Aorta (tissue), 5 donors: ENCODE results near the gene PRKAR2A. TPM values are rescaled to one million over a fixed set of nuclear protein-coding genes. Genes with fewer than 3 reads are reported as not detected.
"Not testable (repeated sequence)": the region's sequence is repeated elsewhere in the genome, so short reads cannot be mapped to it uniquely, and the experiment has no call there.

Experiments used
- ATAC-seq: fragments of 200-7000 bp; cut with Tn5 transposase; one replicate; pipeline ENCODE4 v1.9.1; 2022; ENCODE audit warnings: moderate library complexity; ENCODE audit not compliant: low FRiP score
- DNase-seq, 2 donors: peaks; one replicate each; pipeline ENCODE4 v3.0.0-alpha.2; 2020
- H3K27ac ChIP-seq, 2 donors: one replicate each; pipeline ENCODE4 v1.5.1; 2013; ENCODE audit warnings: low read length in 2 of 2, mild to moderate bottlenecking in 2 of 2, moderate library complexity in 2 of 2, control low read depth in 1 of 2, inconsistent platforms in 1 of 2, low read depth in 1 of 2
- H3K27me3 ChIP-seq, 2 donors: one replicate each; pipeline ENCODE4 v1.6.1; 2013; ENCODE audit warnings: control low read depth in 1 of 2, low read length in 1 of 2, mild to moderate bottlenecking in 1 of 2, moderate library complexity in 1 of 2; ENCODE audit not compliant: insufficient read depth in 2 of 2, control insufficient read depth in 1 of 2
- H3K36me3 ChIP-seq, 2 donors: one replicate each; pipeline ENCODE4 v1.6.1; 2013; ENCODE audit warnings: control low read depth in 1 of 2, low read length in 1 of 2, mild to moderate bottlenecking in 1 of 2; ENCODE audit not compliant: insufficient read depth in 2 of 2, control insufficient read depth in 1 of 2
- H3K4me1 ChIP-seq, 2 donors: one replicate each; pipeline ENCODE4 v1.6.1; 2013; ENCODE audit warnings: low read length in 2 of 2, control low read depth in 1 of 2, mild to moderate bottlenecking in 1 of 2, moderate library complexity in 1 of 2; ENCODE audit not compliant: insufficient read depth in 2 of 2, control insufficient read depth in 1 of 2
- H3K4me3 ChIP-seq, 2 donors: one replicate each; pipeline ENCODE4 v1.5.1; 2013; ENCODE audit warnings: low read length in 2 of 2, control low read depth in 1 of 2, mild to moderate bottlenecking in 1 of 2
- H3K9me3 ChIP-seq: one replicate; pipeline ENCODE4 v1.6.1; 2013; ENCODE audit warnings: mild to moderate bottlenecking, low read length; ENCODE audit not compliant: control insufficient read depth
- WGBS, 2 donors: extraction: QIAGEN DNeasy Blood & Tissue Kit; methylation state at CpG; one replicate each; pipeline ENCODE4 v1.1.7; 2013; 5-methylcytosine and 5-hydroxymethylcytosine counted together
- intact Hi-C, 2 donors: fragments of 100-400 bp; cut with DNase I; formaldehyde crosslinking; loops; one replicate each; pipeline versions ENCODE4 v1.14.2 to v1.15.0; 2022
- polyA plus RNA-seq, 2 donors: library from polyadenylated mRNA; stranded (reverse); fragments of 200-250 nt; gene quantifications; one replicate each; pipeline ENCODE4 v1.2.3, GENCODE V29; 2013
- total RNA-seq, 2 donors: library from RNA; stranded (reverse); fragmentation: NEBNext Ultra II Directional; extraction: Animal tissue kit (Norgen Biotek cat#: 25700); gene quantifications; one replicate each; pipeline ENCODE4 v1.2.1, GENCODE V29; 2021
- donor health status: healthy with polysubstance abuse.
- donor health status: Bipolar disorder and iron deficiency.
- donor health status: DM: no; HTN: no; CAD: no.
- donor health status: DM: no; HTN: no; CAD: no.
- donor health status: DM: yes; HTN: yes; CAD: no.

The PRKAR2A gene
- total and polyA plus RNA-seq, 4 donors: 9.1 to 59.6 (median 31.7) TPM

- DNase-seq: no peak
- Histone ChIP-seq H3K4me3 (no peak overlapping the region), H3K27ac (no peak overlapping the region), H3K27me3 (no peaks in the 10 kb centered on the region), H3K4me1 (no peaks in the 10 kb centered on the region), H3K36me3 (no peaks in the 10 kb centered on the region), H3K9me3 (no peaks in the 10 kb centered on the region)
- WGBS, 2 donors: 89 to 94% methylated on average over 9 of the region's 9 CpGs
- ATAC-seq: peak; percentile 50
- intact Hi-C loops: no loop called here
Observed at GRCh38 chr3:48738926-48739616, 108.6 kb downstream of the PRKAR2A start.

- Histone ChIP-seq H3K4me1 (no peaks in the 10 kb centered on the region), H3K9me3 (no peaks in the 10 kb centered on the region), H3K27me3 (no peaks in the 10 kb centered on the region), H3K27ac (no peak overlapping the region), H3K36me3 (no peaks in the 10 kb centered on the region), H3K4me3 (no peak overlapping the region)
- ATAC-seq (no peak), DNase-seq (no peak)
- intact Hi-C loops: no loop called here
- 94% methylated on average over 3 of the region's 3 CpGs for whole genome bisulfite sequencing, 2 donors
Observed at GRCh38 chr3:48738144-48738536, 109.5 kb downstream of the PRKAR2A start.

- intact Hi-C loops, H3K9me3 ChIP-seq, DNase-seq, ATAC-seq, H3K36me3 ChIP-seq, H3K4me3 ChIP-seq, H3K4me1 ChIP-seq, H3K27me3 ChIP-seq, H3K27ac ChIP-seq: not testable (repeated sequence)
- 63 to 65% methylated on average over 8 of the region's 8 CpGs for WGBS, 2 donors
Observed at GRCh38 chr3:48735075-48735767, 112.5 kb downstream of the PRKAR2A start.

- H3K27me3 ChIP-seq, intact Hi-C loops, H3K27ac ChIP-seq, H3K36me3 ChIP-seq, H3K4me3 ChIP-seq, H3K9me3 ChIP-seq, ATAC-seq, DNase-seq, H3K4me1 ChIP-seq: not testable (repeated sequence)
- 87 to 89% methylated on average over 8 to 21 of the region's 25 CpGs for WGBS, 2 donors
Observed at GRCh38 chr3:48734541-48734940, 113.1 kb downstream of the PRKAR2A start.

GRCh38 chr3:48733752-48734518 is 113.7 kb downstream of the PRKAR2A start:
- ATAC-seq, intact Hi-C loops, DNase-seq, H3K4me1 ChIP-seq, H3K27me3 ChIP-seq, H3K36me3 ChIP-seq, H3K4me3 ChIP-seq, H3K27ac ChIP-seq, H3K9me3 ChIP-seq: not testable (repeated sequence)
- 92 to 94% methylated on average over 14 to 49 of the region's 53 CpGs for WGBS, 2 donors

- no peak for DNase-seq
- Histone ChIP-seq H3K27ac (no peak overlapping the region), H3K9me3 (no peaks in the 10 kb centered on the region), H3K27me3 (no peaks in the 10 kb centered on the region), H3K4me1 (no peaks in the 10 kb centered on the region), H3K4me3 (no peak overlapping the region), H3K36me3 (no peaks in the 10 kb centered on the region)
- ATAC-seq: no peak
- intact Hi-C loops: no loop called here
- 88 to 89% methylated on average over 8 of the region's 8 CpGs for WGBS, 2 donors
Observed at GRCh38 chr3:48727511-48727910, 120.2 kb downstream of the PRKAR2A start.

GRCh38 chr3:48725185-48725855 is 122.4 kb downstream of the PRKAR2A start:
- H3K36me3 ChIP-seq, H3K4me1 ChIP-seq, H3K27me3 ChIP-seq, DNase-seq, H3K9me3 ChIP-seq, intact Hi-C loops, ATAC-seq, H3K27ac ChIP-seq, H3K4me3 ChIP-seq: not testable (repeated sequence)
- WGBS, 2 donors: 91 to 92% methylated on average over 8 of the region's 8 CpGs

- DNase-seq (no peak), ATAC-seq (no peak)
- Histone ChIP-seq H3K4me3 (no peak overlapping the region), H3K27me3 (no peaks in the 10 kb centered on the region), H3K27ac (no peak overlapping the region), H3K4me1 (no peaks in the 10 kb centered on the region), H3K36me3 (no peaks in the 10 kb centered on the region), H3K9me3 (no peaks in the 10 kb centered on the region)
- 89 to 91% methylated on average over 7 of the region's 7 CpGs for WGBS, 2 donors
- intact Hi-C loops: no loop called here
Observed at GRCh38 chr3:48723725-48724124, 123.9 kb downstream of the PRKAR2A start.
